GM21360 (cell line): ENCODE measurements around the gene PRKCA.
"Not testable (repeated sequence)": the region's sequence is repeated elsewhere in the genome, so short reads cannot be mapped to it uniquely, and the experiment has no call there.

Source experiments
- ATAC-seq: cut with Tn5 transposase; IDR thresholded peaks from one replicate; pipeline ENCODE4 v1.9.1; 2021; ENCODE audit warnings: mild to moderate bottlenecking, moderate library complexity; ENCODE audit not compliant: unreplicated experiment

Gene PRKCA

GRCh38 chr17:66322764-66323163, 20.4 kb downstream of the PRKCA start:
- no peak for ATAC-seq

DNA sequence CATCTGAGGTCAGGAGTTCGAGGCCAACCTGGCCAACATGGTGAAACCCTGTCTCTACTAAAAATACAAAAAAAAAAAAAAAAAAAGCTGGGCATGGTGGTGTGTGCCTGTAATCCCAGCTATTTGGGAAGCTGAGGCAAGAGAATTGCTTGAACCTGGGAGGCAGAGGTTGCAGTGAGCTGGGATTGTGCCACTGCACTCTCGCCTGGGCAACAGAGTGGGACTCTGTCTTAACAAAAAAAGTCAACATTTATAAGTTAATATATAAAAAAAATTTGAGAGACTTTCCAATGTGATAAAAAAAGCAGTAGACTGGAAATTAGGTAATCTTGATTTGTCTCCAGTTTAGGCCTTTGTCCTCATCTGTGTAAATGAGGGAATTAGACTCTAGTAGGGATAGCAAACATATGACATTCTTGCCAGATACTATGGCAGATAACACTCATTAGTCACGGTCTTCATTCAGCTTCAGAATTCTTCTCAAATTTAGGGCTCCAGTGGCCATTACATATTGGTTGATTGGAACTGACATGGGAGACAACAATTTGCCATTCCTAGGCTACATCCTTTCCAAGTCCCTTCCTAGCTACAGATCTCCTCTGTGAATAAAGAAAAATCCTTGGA, 22.1 kb downstream of the PRKCA start:
- not testable (repeated sequence) for ATAC-seq

GRCh38 chr17:66326476-66327047, 24.1 kb downstream of the PRKCA start:
- no peak for ATAC-seq

DNA sequence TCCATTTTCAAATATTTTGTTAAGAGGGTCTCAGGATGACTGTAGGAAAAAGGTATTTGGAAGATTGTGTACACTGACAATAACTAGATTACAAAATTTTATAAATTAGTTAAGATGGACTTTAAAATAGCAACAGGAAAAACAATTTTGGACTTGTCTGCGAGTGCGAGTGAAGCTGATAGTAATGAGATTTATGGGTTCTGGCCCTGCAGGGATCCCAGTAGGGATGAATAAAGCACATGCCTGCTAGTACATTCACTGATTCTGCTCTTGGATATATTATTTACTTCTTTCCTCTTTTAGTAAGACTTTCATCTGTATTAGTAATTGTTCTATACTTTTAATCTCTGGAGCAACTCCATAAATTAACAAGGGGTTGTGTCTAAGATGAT, 28.2 kb downstream of the PRKCA start:
- ATAC-seq, result no peak

GRCh38 chr17:66331038-66331816, 28.8 kb downstream of the PRKCA start:
- no peak for ATAC-seq

DNA sequence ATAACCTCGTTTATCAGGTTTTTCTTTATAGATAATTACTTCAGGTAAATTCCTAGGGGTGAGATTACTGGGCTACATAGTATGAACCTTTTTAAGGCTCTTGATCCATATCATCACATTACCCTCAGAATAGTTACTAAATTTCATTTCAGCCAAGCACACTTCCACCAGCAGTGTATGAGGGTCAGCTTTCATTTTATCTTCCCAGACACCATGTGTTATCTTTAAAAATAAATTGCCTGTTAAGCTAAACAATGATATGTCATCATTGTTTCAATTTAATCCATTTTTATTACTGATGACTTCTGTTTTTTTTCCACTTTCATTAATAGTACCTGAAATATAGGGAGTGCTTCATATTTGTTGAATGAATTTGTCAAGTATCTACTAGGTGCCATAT, 33.4 kb downstream of the PRKCA start:
- ATAC-seq, result no peak

DNA sequence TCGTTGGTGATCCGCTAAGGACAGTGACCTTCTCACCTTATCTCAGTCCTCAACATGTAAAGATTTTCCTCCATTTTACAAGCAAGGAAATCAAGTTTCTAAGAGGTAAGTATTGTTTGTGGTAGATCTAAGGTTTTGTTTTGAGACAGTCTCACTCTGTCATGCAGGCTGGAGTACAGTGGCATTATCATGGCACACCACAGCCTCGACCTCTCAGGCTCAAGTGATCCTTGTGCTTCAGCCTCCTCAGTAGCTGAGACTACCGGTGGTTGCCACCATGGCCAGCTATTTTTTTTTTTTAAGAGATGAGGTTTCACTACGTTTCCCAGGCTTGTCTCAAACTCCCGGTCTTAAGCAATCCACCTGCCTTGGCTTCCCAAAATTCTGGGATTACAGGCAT, 34.9 kb downstream of the PRKCA start:
- ATAC-seq, result no peak

DNA sequence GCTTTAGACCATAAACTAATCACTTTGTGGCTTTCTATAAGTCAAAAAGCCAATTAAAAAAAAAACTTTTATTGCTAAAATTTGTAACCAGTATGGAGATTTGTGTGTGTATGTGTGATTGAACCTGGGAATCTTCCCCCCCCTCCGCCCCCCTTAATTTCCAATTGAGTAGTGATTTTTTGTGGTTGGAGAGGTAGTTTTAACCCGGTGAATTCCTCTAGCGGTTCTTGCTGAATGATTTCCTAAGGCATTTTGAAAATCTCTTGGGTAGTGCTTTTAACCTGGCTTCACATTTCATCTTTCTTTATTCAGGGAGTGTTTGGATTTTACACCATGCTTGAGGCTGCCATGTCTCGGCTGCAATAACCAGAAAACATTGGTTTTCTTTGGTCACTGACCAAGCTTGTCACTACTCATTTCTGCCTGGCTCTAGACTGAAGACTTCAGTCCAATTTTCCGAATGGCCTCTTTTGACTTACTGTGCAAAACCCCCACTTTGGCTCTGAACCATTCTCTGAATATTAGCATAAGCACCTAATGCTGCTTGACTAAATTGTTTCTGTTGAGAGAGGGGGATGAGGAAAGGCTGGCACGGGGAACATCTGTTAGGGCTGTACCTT, 35.6 kb downstream of the PRKCA start:
- ATAC-seq, result no peak

DNA sequence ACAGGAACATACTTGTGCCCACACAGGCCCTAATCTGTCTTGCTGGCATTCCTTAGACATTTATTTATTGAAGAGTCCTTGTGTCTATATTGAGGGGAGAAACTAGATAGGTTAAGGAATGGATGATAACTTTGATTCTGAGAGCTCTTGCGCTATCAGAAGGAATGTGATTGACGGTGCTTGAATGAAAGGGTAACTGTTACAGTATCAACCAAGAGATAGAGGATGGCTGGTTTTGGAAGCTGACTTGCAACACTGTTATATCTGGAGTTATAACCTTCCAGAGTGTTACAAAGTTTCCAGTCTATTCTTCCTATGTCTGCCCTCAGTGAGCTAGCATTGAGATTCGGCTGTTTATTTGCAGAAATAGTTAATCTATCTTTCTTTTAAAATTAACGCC, 36.5 kb downstream of the PRKCA start:
- no peak for ATAC-seq

GRCh38 chr17:66339561-66339960, 37.1 kb downstream of the PRKCA start:
- ATAC-seq, result no peak

GRCh38 chr17:66340720-66341119, 38.3 kb downstream of the PRKCA start:
- ATAC-seq, result no peak

DNA sequence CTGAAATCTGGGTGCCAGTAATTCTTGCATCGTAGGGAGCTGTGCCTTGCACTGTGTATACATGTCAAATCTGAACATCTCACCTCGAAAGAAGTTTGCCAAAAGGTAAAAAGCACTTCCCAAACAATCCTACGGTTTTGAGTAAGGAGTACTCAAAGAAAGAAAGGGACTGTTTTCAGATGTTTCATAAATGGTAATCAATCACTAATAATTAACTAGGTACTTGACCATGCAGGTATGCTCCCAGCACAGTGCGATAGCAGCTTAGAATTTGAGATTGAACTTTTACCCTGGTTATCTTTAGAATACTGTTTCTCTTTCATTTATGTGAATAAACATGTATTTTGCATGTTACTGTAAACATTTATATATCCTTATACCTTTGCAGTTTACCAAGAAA, 39.0 kb downstream of the PRKCA start:
- ATAC-seq, result no peak

GRCh38 chr17:66342263-66342662, 39.9 kb downstream of the PRKCA start:
- not testable (repeated sequence) for ATAC-seq

DNA sequence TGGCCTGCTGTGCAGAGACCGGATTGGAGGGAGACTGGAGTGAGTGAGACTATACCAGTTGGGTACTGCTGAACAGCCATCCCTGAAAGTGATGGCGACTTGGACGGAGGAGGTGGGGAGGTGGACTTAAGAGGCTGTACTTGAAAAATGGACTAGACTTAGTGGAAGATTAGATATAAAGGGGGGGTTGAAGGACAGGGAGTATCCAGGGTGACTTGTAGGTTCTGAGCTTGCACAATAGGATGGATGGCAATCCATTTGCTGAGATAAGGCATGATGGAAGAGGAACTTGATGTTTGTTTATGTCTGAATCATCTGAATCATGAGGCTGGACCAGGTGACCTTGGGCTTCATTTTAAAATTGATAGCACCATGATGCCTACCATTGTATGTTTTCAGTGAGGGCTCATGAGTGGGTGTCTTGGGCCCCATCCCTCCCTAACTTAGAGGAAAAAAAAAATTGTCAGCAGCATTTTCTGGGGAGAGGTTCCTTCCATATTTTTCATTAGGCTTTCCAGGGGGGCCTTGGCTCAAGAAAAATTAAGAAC, 41.2 kb downstream of the PRKCA start:
- no peak for ATAC-seq

GRCh38 chr17:66344473-66344872, 42.1 kb downstream of the PRKCA start:
- ATAC-seq, result no peak

- ATAC-seq, result no peak
Measured at GRCh38 chr17:66345264-66345663, 42.9 kb downstream of the PRKCA start.

DNA sequence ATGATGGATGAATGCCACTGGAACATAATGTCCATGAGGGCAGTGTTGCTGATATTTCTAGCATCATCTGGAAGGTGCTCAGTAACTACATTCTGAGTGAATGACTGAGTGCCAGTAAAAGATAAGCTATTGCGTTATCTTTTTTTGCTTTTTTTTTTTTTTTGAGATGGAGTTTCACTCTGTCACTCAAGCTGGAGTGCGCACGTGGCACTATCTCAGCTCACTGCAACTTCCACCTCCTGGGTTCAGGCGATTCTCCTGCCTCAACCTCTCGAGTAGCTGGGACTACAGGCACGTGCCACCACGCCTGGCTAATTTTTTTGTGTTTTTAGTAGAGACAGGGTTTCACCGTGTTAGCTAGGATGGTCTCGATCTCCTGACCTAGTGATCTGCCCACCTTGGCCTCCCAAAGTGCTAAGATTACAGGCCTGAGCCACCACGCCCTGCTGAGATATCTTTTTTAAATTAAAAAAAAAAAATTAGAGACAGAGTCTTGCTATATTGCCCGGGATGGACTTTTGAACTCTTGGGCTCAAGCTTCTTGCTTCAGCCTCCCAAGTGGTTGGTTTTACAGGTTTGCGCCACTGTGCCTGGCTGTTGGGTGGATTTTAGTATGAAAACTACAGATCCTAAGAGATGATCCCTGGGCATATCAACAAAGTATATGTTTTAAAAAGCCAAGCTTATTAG, 43.7 kb downstream of the PRKCA start:
- not testable (repeated sequence) for ATAC-seq

GRCh38 chr17:66347661-66348514, 45.5 kb downstream of the PRKCA start:
- ATAC-seq, result no peak

GRCh38 chr17:66348584-66349165, 46.3 kb downstream of the PRKCA start:
- ATAC-seq, result no peak
